GM19463 (cell line): ENCODE results near the gene FNDC3B.
"Not testable (repeated sequence)": the region's sequence is repeated elsewhere in the genome, so short reads cannot be mapped to it uniquely, and the experiment has no call there.

ENCODE experiments used
- ATAC-seq: cut with Tn5 transposase; IDR thresholded peaks from one replicate; pipeline ENCODE4 v1.9.1; 2021; ENCODE audit warnings: mild to moderate bottlenecking, moderate library complexity; ENCODE audit not compliant: unreplicated experiment

FNDC3B gene

DNA sequence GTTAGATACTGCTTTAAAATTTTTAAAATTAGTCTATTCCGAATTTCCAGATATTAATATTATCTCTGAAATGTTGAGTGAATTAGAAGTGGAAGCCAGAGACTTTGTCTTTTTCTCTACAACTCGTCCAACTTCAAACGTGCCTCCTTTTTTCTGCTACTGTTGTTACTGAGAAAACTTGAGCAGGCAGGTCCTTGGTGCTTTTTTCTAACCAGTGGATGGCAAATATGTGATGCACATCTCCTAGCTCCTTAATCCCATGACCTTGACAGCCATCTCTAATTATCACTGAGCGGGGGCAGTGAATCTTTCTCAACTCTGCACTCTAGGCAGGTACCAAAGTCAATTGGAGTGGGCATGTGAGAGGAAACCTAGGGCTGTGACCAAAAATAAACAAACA, 50.7 kb downstream of the FNDC3B start:
- no peak for ATAC-seq

DNA sequence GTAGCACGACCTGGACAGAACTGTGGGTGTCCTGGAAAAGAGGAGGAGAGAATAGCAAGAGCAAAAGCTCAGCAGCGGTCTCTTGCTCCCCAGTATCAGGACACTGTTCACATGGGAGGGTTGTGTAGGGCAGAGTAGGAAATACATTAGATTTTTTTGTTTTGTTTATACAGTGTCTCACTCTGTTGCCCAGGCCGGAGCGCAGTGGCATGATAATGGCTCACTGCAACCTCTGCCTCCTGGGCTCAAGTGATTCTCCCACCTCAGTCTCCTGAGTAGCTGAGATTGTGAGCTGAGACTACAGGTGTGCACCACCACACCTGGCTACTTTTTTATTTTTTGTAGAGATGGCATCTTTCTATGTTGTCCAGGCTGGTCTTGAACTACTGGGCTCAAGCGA, 53.3 kb downstream of the FNDC3B start:
- ATAC-seq, result no peak

DNA sequence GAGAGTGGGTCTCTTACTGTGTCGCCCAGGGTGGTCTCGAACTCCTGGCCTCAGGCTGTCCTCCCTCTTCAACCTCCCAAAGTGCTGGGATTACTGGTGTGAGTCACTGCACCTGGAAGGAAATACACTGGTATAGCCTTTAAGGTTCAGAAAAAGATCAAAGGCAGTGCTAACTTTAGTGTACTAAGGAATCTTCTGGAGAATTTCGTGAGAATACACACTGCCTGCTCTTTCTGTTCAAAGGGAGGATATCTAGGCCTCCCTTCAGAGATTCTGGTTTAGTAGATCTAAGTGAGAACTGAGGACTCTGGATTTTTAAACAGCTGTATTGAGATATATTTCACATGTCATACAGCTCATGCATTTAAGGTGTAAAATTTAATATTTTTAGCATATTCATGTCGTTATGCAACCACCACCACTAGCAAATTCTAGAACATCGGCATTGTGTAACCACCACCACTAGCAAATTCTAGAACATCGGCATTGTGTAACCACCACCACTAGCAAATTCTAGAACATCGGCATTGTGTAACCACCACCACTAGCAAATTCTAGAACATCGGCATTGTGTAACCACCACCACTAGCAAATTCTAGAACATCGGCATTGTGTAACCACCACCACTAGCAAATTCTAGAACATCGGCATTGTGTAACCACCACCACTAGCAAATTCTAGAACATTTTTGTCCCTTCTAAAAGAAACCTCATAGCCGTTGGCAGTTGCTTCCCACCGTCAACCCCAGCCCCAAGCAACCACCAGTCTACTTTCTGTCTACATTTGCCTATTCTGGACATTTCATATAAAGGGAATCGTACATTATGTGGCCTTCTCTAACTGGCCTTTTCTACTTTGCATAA, 54.4 kb downstream of the FNDC3B start:
- not testable (repeated sequence) for ATAC-seq

DNA sequence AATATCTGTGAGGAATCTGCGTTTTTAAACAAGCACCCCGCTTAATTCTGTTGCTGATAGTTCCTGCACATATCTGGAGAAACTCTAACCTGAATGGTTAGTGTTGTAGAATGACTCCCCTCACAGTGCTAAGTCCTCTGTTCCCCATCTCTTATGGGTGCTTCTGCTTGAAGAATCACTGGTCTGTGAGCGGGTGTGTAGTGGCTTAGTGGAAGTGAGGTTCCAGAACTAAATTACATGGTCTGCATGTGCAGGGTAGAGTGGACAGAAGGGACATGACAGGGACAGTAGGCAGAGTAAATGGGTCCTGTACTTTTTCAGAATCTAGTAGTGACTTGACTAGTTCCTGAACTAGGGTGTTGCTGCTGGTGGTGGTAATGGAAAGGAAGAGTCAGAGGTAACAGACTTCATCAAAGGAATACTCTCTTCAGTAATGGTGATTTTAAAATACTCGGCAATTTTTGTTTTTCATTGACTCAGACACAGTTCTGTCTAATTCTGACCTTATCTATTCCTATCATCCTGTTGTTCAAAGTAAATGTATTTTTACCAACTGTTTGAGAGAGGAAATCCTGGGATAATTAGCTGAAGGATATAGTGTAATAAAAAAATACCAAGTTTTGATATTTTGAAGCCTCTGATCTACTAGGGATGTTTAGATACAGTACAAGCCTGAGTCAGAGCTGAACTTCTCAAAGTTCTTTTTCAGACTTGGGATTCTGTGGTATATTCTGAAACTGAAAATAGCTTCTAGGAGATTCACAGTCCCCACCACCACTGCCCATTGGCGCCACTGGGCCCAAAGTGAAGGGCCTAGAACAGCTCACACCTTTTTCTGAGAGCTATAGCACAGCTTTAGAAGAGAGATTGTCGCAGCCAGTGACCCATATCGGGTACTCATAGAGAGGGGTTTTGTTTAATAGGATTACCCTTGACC, 55.5 kb downstream of the FNDC3B start:
- peak; percentile 97 for ATAC-seq

DNA sequence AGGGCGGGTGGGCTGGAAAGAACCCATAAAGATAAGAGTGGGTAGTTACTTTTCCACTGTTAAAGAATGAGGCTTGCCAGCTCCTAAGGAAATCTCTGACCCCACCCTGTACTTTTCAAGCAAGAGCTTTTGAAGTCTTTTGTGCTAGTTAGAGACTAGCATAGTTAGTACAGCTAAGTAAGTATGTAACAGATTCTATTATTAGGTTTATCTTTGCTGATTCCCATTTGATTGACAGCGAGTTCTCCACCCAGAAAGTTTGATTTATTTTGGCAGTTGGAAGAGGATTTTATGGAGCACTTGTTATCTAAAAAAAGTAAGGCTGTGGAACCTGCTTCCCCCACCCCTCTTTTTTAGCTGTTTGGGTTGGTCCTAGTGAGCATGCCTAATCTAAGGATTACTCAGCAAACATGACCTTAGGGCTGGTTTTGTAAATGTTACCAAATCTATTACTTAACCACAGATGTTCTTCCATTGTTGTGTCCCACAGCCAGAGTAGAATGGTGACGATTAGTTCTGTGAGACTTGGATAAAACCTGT, 57.6 kb downstream of the FNDC3B start:
- no peak for ATAC-seq

DNA sequence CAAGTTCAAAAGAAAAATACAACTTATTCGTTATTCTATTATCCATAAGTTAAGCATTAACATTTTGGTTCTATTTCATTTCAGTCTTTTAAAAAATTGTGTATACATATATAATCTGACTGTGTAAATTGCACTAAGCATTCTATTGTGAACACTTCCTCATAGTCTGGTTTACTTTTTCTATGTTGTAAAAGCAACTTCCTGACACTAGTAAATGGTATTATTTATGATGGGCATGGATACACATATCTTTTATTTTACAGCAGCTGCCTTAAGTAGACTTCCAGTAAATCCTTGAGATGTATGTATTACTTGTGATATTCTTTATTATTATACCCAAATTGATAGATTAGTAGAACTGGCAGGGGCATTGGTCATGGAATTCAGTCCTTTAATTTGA, 58.2 kb downstream of the FNDC3B start:
- ATAC-seq, result no peak

DNA sequence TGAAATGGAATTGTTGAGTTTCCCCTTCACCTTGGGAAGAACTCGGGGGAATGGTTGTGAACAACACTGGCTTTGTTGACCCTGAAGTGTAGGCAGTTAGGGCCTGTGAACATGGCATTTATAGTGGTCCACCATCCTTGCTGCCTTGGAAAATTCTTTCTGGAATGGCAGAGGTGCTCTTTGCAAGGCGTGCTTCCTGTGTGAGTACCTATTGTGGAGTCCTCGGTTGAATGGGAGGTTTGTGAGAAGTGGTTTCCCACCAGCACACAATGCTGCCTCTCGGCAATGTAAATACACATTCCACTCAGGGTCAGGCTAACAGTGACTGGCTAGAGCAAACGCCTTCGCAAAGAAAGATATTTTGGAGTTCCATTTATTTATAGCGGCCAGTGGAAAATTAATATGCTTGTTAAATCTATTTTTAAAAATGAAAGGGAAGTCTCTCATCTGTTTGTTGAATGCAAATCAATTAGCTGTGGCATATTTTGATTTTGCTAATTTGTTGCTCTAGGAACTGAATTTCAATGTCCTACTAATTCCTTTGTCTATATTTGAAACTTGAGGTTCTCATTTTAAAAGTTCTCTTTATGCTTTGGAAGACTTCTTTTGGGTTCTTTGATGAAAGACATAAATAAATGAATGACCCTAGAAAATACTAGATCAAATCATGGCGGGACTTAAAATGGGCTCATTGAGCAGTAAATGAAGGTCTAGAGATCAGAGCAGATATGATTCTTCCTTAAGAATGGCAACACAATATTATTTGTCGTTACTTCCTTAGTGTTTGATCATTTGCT, 59.5 kb downstream of the FNDC3B start:
- no peak for ATAC-seq

DNA sequence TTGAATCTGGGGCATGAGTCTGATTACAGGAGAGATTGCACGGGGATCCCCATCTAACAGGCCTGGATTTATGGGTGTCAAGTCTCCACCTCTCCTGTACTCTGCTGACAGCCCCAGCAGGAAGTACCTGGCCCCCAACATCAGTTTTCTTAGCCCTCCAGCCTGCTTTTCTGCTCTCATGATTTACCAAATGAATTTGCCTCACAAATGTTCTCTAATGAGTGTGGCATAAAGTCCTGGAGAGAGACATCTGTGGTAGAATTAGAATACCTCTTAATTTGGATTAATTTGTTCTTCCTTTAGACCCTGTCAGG, 60.1 kb downstream of the FNDC3B start:
- no peak for ATAC-seq

DNA sequence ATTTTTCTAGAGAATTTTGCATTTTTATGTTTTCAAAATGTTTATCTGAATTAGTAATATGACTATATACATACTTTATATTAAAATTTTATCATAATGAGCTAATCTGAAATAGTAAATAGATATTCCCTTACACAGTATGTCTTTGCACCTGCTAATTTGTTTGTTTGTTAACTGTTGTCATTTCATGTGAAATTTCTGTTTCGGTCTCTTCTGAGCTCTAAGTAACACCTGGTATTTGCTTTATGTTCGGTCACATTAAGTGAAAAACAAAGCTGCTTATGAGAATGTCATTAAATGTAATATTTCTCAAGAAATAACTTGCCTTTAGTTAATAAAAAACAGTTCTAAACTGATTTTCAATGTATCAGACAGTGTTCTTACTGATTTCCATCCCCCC, 61.1 kb downstream of the FNDC3B start:
- peak; percentile 45 for ATAC-seq

DNA sequence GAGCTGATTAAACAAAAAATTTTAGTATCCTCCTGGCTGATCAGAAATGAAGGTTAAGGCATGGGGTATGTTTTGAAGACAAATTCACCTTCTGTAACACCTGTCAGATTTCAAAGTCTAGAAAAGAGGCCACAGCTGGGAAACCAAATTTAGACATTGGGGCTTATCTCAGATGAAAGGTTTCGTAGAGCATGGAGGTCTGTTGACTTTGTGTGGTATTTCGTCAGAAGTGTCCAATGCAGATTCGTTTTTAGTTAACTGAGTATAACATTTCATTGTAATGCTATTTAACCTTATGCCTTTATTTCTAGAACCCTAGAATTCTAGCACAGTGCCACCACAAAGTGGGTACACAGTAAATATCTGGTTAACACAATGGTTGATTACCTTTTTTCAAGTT, 61.7 kb downstream of the FNDC3B start:
- ATAC-seq, result peak; percentile 50

DNA sequence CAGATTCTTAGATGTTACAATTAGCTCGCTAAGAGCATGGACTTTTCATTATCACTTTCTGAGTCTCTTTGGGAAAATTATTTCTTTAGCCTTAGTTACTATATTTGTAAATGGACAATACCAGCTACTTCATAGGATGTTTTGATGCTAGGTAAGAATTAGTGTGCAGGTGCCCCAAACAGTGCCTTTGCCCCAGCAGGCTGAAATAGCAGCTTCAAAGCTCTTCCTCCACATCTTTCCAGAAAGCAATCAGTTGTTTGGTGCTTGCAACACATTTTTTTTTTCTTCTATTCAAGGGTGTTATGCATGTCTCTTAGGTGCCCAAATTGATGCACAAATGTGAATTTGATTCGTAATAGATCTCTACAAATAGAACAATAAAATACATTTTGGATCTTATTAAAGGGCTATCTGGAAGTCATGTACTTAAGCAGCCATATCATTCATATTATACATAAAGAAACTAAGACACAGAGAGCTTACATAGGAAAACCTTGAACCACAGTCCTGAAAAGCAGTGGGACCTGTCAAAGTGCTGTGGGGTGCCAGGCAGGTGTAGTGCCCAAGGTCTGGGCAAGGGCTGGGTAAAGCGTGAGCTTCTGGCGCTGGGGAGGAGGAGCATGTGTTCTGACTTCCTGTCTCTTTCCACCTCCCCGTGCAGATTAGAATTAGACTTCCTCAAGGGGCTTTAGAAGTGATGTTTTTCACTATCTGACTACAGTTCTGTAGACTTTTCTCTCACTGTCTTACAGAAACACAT, 62.9 kb downstream of the FNDC3B start:
- no peak for ATAC-seq

DNA sequence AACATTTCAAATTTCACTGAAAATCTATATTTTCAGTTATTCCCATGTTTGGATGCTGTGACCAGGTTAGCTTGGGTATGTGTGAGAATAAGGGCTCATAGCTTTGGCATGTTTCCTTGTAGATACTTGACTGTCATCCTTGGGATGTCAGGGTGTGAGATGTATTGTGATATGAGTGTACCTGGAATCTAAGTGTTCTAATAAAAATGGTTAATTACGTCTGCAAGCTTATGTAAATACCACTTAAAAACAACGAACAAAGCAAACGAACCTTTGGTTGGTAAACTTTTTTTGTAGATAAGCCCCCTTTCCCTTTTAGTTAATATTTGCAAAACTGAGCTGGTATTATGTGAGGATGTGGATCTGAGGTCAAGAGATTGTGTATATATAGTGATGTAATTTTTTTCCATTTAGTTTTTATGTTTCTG, 63.5 kb downstream of the FNDC3B start:
- ATAC-seq, result no peak

DNA sequence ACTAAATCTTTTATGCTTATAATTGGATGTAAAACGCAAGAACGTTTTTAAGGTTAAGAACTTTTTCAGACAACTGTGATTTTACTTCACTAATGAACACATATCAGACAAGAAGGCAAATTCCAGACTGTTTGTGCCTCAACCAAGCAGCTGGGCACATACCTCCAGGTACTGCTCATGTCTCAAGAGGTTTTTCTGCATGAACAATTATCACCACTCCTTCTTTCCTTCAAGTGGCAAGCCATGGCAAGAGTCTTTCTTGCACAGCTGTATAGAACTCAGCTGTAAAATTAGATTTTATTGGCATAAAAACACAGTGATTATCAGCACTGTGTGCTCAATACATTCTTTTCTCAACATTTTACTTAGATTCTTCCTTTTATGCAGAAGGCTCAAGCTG, 64.3 kb downstream of the FNDC3B start:
- no peak for ATAC-seq

DNA sequence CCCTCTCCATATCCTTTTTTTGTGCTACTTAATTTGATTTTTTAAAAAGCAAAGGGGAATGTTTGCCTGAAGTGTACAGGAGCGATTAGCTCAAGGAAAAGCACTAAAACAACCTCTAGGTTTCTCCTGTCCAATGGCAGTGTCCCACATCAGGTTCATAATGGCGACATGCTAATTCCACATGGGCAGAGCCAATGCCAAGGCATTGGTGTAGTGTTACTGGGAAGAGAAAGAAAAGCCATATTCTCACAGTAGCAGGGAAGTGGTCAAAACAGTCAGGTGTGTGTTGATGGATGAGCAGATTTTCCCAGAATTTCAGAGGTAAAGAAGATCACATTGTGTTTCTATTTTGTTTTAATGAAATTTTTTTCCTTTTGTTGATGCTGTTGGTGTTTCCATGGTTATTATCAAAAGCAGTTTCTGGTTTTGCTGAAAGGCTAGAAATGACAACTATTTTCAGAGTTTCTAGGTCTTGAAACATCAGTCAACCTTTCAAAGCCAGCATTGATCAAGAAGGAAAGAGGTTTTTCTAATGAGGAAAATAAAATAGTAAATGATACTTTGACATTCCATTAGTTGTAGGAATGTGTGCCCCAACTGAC, 65.2 kb downstream of the FNDC3B start:
- no peak for ATAC-seq

DNA sequence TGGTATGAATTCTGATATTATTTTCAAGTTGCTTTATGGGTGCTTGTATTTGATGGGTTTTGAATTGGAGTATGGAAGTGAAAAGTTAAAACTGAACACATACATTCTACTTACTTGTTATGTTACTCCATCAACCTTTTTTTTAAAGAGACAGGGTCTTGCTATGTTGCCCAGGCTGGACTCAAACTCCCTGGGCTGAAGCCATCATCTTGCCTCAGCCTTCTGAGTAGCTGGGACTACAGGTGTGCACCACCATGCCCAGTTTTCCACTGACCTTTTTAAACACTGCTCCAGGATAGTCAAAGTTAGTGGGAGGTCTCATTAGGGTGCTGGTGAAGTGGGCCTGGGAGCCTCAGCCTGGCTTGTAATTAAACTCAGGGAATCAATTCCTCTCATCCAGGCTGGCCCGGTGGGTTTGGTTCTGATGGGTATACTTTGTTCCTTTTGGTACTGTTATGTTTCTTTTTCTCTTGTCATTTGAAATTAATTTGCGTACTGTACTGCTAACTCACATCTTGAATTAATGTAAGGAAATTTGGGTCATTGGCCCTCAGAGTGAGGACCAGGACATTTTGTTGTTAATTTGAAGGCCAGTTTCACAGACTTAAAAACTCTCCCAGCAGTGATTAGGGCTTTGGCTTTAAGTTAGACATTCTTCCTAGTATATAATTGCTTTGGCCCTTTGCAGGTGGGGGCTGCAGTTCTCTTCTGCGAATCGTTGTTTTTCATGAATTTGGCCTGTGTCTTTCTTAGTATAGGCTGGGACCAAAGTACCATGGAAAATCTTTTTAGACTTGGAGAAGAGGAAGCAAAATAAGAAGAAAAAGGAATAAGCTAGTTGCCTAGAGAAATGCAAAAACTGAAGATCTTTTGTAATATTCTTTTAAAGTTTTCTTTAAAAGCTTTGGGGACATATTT, 66.9 kb downstream of the FNDC3B start:
- no peak for ATAC-seq

DNA sequence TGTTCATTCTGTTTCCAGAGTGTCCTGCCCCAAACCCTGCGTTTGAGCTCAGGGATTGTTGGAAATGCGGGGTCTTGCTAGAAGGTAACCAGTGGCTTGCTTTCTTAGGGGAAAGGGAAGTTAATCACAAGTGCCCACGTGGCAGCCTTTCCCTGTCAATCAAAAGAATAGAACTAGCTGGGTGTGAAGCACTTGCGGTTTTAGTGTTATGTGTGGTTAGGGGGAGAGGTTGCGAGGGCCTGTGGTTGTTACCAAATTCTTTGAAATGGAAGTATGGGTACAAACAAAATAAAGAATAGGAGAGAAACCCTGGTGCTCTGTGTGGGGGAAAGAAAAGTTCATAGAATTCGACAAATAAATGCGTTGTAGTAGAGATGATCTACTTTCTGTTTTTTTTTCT, 67.6 kb downstream of the FNDC3B start:
- ATAC-seq, result peak; percentile 38

DNA sequence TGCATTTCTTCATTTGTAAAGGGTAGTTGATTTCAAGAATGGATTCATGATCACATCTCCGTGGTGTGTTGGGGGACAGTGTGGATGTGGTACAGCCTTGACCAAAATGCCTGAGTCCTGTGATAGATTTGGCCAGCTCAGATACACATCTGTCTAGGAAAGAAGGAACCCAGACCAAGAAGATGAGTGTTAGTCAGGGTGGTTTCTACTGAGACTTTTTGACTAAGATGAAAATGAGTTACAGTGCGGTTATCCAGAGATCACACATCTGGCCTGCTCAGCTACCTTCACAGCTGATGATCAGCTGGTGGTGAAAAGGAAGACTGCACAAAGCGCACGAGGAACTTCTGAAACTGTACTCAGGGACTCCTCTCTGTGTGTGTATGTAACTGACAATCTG, 68.0 kb downstream of the FNDC3B start:
- peak; percentile 86 for ATAC-seq

DNA sequence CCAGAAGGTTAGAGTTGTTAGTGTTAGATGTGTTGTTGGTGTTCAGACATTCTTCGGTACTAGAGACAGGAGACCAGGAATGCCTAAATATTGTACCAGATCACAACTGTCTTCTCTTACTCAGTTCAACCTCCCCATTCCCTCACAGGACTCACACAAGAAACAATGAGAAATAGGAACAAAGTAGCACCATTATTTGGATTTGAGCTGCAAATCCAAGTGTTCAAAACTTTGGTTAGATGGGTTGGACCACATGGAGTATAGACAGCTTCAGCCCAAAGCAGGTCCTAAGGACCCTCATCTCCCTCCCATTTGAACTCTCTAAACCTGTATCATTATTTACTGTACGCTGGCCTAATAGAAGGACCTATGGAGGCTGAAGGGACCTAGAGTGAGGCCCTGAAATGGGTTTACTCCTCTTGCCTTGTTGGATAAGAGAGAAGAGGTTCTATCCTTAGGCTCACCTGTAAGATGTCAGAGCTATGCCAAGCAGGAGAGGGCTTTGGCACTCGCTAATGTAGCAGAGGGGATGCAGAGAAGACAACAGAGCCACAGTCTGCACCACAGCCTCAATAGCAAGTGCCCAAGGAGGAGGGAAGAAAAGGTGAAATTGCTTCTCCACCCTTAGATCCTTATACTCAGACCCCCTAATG, 70.9 kb downstream of the FNDC3B start:
- ATAC-seq, result no peak
